Neural progenitor cell (in vitro differentiated cells): ENCODE measurements around the gene PTGER3.

Source experiments
- EZH2 ChIP-seq: fragments of 200-600 bp; sonication (generic); IDR thresholded peaks from 2 replicates; pipeline ENCODE4 v1.6.1; 2017; ENCODE audit warnings: antibody characterized with exemption, mild to moderate bottlenecking, moderate library complexity
- EZH2phosphoT487 ChIP-seq: fragments of 200-600 bp; sonication (generic); IDR thresholded peaks from 2 replicates; pipeline ENCODE4 v1.6.1; 2017; ENCODE audit warnings: antibody characterized with exemption
- TF ChIP-seq, protein P1 (sequence below): fragments of 200-600 bp; sonication (generic); IDR thresholded peaks from 2 replicates; pipeline ENCODE4 v1.5.1; 2017; ENCODE audit warnings: antibody characterized with exemption, mild to moderate bottlenecking

GRCh38 chr1:71072273-71072672, 24.7 kb upstream of the PTGER3 start:
- TF ChIP-seq, protein P1, sequence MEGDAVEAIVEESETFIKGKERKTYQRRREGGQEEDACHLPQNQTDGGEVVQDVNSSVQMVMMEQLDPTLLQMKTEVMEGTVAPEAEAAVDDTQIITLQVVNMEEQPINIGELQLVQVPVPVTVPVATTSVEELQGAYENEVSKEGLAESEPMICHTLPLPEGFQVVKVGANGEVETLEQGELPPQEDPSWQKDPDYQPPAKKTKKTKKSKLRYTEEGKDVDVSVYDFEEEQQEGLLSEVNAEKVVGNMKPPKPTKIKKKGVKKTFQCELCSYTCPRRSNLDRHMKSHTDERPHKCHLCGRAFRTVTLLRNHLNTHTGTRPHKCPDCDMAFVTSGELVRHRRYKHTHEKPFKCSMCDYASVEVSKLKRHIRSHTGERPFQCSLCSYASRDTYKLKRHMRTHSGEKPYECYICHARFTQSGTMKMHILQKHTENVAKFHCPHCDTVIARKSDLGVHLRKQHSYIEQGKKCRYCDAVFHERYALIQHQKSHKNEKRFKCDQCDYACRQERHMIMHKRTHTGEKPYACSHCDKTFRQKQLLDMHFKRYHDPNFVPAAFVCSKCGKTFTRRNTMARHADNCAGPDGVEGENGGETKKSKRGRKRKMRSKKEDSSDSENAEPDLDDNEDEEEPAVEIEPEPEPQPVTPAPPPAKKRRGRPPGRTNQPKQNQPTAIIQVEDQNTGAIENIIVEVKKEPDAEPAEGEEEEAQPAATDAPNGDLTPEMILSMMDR: no peak
- TF ChIP-seq EZH2 (no peak), EZH2phosphoT487 (no peak)
